CMK (cell line): Measurements from ENCODE around the gene DACT2.
"Not testable (repeated sequence)": the region's sequence is repeated elsewhere in the genome, so short reads cannot be mapped to it uniquely, and the experiment has no call there.

Experiments used
- DNase-seq: peaks from one replicate; pipeline ENCODE4 v3.0.0-alpha.2; 2010; ENCODE audit warnings: low read depth

DACT2 gene, protein sequence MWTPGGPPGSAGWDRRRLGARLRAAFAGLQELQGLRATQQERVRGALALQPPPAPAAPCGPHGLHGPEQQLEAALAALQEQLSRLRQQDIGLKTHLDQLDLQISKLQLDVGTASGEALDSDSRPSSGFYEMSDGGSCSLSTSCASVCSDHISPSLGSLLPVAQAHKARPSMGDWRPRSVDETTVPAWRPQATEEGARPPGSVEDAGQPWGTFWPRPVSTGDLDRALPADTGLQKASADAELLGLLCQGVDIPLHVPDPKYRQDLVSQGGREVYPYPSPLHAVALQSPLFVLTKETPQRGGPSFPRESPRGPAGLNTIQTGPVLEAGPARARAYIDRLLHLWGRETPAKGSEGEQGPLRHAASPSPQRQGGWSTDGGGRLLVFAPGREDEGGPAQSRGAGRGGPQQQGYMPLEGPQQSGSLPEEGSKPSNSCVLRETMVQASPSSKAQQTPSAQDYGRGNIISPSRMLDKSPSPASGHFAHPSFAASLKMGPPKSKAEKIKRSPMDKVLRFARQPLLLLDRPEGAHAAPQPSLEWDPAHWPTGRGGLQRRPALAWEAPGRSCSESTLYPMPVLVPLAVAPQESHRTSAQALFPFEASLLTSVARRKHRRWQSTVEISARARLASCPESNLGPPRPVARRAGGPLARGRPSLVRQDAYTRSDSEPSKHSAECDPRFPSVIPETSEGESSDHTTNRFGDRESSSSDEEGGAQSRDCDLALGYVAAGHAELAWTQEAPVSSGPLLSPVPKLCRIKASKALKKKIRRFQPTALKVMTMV

DNA sequence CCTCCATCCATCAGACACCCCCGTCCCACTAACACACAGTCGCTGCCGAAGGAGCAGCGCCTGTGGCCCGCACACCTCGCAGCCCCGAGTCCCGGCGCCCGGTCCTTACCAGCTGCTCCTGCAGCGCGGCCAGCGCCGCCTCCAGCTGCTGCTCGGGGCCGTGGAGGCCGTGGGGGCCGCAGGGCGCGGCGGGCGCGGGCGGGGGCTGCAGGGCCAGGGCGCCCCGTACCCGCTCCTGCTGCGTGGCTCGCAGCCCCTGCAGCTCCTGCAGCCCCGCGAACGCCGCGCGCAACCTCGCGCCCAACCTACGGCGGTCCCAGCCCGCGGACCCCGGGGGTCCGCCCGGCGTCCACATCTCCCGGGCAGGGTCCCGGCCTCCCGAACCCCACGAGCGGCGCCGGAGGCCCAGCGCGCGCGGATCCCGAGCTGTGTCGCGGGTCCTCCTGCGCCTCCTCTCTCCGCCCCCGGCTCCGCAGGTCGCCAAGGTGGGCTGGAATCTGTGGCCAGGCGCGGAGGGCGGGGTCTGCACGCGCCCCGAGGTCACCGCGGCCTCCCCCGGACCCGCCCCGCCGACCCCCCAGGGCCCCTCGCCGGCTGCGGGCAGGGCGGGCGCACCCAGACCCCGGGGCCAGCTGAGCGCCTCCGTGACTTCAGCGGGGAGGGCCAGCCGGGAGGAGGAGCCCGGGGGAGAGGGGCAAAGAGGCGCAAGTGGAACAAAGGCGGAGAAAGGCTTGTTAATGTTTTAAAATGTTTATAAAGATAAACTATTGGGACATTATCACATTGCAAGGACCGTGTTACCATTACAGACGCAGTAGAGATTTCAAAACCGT is at the start of gene DACT2:
DACT2 (minus strand) TSS at position 499 of the 833 bp plus-strand sequence; CDS start at position 355, 144 bp downstream.
- DNase-seq: no peak

DNA sequence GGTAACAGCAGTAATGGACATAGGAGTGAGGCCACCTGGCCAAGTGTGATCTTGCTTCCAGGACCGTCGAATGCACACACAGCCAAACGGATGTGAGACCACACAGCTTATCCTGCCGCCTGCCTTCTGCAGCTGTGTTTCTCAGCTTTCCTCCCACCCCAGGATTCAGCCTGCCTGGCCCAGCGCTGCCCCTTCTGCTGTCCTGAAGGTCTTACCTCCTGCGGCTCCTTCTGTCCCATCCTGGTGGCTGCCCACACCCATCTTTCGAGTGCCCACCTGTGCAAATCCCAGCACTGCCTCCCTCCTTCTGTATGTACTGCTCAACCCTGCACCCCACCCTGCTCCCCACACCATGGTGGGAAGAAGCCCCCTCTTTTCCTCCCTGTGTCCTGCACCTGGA is 49.4 kb upstream of the DACT2 start:
- no peak for DNase-seq

DNA sequence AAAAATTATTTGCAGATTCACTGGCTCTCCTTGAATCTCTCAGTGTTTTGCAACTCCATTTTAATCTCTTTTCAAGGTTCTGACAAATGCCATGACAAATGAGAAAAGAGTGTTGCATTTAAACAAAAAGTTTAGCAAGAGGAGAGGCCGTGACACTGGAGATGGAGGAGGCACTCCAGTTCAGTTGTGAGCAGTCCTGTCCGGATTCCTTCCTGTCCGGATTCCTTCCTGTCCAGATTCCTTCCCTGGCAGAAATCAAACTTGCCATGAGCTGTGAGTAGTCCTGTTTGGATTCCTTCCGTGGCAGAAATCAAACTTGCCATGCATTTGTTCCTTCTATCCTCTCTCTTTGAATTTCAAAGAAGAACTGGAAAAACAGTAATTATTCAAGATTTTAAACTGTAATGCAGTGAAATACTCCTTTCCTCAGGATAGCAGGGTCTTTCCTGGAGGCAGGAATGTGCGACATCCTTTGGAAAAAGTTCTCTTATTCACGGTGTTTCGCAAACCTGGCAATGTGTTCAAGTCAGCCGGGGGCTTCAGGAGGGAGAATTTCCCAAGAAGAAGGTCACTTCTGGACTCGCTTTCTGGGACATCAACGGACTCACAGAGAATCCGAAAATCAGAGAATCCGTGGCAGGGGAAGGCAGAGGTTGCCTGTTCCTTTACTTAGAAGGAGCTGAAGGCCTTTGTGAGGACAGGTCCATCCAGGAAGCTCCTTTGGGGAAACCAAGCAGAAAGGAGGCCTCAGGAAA is 48.7 kb upstream of the DACT2 start:
- DNase-seq: no peak

- DNase-seq: peak; percentile 4
These were observed 47.7 kb upstream of the DACT2 start for GRCh38 chr6:168367285-168367751.

DNA sequence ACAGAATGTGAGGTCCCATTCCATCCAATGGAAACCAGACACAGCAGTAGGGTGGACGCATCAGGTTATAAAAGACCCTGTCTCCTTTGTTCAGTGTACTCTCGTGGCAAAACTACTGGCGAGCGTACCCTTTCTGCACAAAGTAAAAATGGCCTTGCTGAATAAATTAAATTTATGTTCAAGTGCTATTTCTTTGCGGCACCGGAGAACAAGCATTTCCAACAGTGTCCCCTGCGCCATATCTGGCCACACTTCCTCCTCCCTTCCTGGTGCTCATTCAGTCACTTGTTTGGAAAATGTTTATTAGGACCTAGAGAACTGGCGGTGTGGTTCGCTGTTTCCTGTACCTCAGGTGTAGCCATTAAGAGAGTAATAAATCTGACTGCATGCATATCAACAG is 46.9 kb upstream of the DACT2 start:
- no peak for DNase-seq

GRCh38 chr6:168365422-168366165 is 46.0 kb upstream of the DACT2 start:
- no peak for DNase-seq

- DNase-seq: no peak
These were observed 45.3 kb upstream of the DACT2 start for GRCh38 chr6:168364793-168365421.

GRCh38 chr6:168363811-168364792 is 44.5 kb upstream of the DACT2 start:
- DNase-seq: no peak

DNA sequence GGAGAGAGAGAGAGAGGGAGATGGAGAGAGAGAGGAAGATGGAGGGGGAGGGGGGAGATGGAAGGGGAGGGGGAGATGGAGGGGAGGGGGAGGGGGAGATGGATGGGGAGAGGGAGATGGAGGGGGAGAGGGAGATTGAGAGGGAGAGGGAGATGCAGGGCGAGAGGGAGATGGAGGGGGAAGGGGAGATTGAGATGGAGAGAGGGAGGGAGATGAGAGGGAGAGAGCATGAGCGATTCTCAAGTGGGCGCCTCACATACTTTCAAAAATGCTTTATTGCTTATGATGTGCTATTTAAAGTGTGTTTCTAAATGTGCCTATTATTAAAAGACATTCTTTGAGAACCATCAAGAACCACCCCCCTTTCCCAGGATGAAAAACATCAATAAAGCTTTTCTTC is 43.7 kb upstream of the DACT2 start:
- no peak for DNase-seq

DNA sequence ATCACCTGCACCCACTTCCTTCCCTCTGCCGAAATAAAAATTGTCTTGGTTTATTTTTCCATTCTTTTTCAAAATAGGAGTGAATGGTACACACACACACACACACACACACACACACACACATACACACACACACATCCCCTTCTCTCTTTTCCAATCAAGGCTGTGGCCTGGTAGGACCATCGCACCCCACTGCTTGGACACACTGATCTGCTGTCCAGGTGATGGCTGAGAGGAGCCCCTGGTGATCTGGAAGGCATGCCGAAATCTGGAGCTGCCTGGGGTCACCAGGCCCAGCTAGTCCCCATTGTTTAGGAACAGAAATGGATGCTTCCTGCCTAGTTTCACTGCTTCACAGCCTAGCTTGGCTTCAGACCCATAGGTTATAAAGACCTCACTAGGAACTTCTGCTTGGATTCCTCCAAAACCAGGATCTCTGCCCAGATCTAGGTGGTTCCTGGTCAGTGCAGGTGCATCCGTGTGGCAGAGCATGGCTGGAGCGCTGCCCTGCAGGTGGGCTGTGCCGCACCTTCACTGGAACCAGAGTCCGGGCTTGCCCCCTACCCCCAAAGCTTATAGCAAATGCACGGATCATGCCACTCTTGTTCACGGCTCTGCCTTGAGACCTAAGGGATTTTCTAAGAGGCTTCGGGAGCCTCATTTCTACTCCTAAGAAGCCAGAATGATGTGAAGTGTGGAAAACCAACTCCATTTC is 42.9 kb upstream of the DACT2 start:
- DNase-seq: no peak

DNA sequence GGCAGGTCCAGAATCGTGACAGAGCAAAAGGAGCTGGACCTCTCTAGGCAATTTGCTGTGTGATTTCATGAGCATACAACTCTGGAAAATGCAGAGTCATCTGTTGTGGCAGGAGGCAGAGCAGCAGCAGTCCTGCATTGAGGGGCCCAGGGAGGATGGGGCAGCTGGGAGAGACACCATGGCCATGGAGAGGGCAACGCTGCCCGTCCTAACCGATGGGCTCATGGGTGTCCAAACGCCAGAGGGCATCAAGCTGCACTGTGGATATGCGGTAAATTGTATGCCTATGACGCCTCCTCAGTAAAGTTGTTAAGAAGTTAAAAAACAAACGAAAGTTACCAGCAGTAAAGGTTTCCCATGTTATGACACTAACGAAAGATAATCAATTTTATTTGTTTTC is 42.2 kb upstream of the DACT2 start:
- no peak for DNase-seq

DNA sequence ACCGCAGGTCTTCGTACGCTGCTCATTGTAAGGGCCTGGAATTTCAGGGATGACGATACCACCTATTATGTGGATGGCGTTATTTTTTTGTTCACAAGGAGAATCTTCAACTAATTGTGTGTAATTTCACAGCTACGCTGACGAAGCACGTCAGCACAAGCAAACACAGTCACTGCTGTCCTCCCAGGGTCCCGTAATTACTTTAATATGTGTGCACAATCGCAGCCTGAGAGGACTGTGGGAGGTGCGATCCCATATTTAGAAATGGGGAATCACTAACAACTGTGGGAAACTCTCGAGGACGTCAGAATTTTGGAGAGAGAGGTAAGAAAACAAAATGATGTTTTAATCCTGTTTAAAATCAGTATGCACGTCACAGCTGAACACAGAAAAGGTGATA is 40.2 kb upstream of the DACT2 start:
- DNase-seq: no peak

- no peak for DNase-seq
These were observed 39.4 kb upstream of the DACT2 start for GRCh38 chr6:168358842-168359420.

- DNase-seq: not testable (repeated sequence)
These were observed 37.3 kb upstream of the DACT2 start for GRCh38 chr6:168356872-168357271.

- peak; percentile 36 for DNase-seq
These were observed 36.3 kb upstream of the DACT2 start for GRCh38 chr6:168355716-168356522.

DNA sequence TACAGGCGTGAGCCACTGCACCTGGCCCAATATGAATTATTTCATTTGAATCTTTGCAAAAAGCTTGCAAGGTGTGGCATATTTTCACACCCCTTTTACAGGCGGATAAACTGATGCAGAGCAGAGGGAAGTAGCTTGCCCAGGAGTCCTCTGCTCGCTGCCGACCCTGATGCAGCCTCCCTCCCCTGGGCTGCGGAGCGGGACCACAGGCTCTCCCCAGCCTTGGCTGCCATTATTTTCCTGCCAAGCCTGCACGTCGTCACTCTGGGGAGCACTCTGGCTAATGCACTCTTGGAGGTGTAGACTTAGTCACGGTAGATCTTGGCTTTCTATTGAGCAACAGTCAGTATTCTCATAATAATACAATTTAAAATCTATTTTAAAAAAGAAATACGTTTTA is 34.8 kb upstream of the DACT2 start:
- DNase-seq: no peak

DNA sequence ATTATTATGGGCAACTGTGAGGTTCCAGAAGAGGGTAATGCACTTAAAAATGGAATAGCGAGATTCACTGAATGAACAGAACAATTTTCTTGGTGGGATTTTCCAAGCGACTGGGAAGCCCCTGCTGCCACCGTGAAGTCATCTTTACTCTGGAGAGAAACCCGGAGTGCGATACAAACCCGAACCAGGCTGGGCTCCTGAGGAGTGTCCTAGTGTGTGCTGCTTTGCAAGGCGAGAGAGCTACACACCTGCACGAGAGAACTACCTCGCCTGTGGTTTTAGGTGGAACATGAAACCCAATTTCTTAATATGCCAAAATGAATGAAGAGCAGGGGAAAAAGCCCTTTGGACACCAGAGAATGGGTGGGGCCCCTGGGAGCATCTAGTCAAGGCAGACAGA is 33.5 kb upstream of the DACT2 start:
- no peak for DNase-seq
